Thoracic aorta (tissue), 2 donors: ENCODE measurements around the gene ATP13A3. TPM values are rescaled to one million over a fixed set of nuclear protein-coding genes. Genes with fewer than 3 reads are reported as not detected.

Experiments
- ATAC-seq: fragments of 150-250 bp; one replicate; pipeline ENCODE4 v1.8.0; 2017; ENCODE audit warnings: low read depth; ENCODE audit not compliant: insufficient number of reproducible peaks, low FRiP score
- DNase-seq: peaks from one replicate; pipeline ENCODE4 v3.0.0-alpha.2; 2020; ENCODE audit warnings: low spot score
- H3K27ac ChIP-seq, 2 donors: fragments of 200-600 bp; sonication (generic); 1 replicate in 1 of 2; 2 replicates in 1 of 2; pipeline ENCODE4 v1.5.1; 2016; ENCODE audit warnings: mild to moderate bottlenecking in 2 of 2, moderate library complexity in 2 of 2
- H3K27me3 ChIP-seq: fragments of 200-600 bp; sonication (generic); replicated peaks from 2 replicates; pipeline ENCODE4 v1.6.0; 2016; ENCODE audit warnings: mild to moderate bottlenecking; ENCODE audit not compliant: insufficient read depth
- H3K36me3 ChIP-seq: fragments of 200-600 bp; sonication (generic); one replicate; pipeline ENCODE4 v1.5.1; 2016
- H3K4me1 ChIP-seq, 2 donors: fragments of 200-600 bp; sonication (generic); 1 replicate in 1 of 2; 2 replicates in 1 of 2; pipeline versions ENCODE4 v1.5.1 to v1.6.0; 2016; ENCODE audit warnings: low read depth in 2 of 2, mild to moderate bottlenecking in 1 of 2; ENCODE audit not compliant: control insufficient read depth in 1 of 2
- H3K4me3 ChIP-seq: fragments of 200-600 bp; sonication (generic); 2 replicates; pipeline ENCODE4 v1.5.1; 2016; ENCODE audit warnings: mild to moderate bottlenecking
- H3K9me3 ChIP-seq: fragments of 200-600 bp; sonication (generic); 2 replicates; pipeline ENCODE4 v1.5.1; 2016
- total RNA-seq, 2 donors: library from RNA; depleted of rRNA; stranded (reverse); fragments of >200 nt; gene quantifications; one replicate each; pipeline versions ENCODE4 v1.1.0 to v1.2.3, GENCODE V29; 2016
- TF ChIP-seq, protein P1 (sequence below): fragments of 200-600 bp; sonication (generic); IDR thresholded peaks from one replicate; pipeline ENCODE4 v1.5.1; 2019; ENCODE audit warnings: antibody characterized with exemption

Gene ATP13A3
- total RNA-seq, 2 donors from 2014 or later = 188 to 361 TPM

- H3K27me3 ChIP-seq = no peaks in the 10 kb centered on the region
- H3K4me3 ChIP-seq = no peak overlapping the region
- no peaks in the 10 kb centered on the region for H3K9me3 ChIP-seq
- ATAC-seq (no peak), DNase-seq (no peak)
- TF ChIP-seq, protein P1, sequence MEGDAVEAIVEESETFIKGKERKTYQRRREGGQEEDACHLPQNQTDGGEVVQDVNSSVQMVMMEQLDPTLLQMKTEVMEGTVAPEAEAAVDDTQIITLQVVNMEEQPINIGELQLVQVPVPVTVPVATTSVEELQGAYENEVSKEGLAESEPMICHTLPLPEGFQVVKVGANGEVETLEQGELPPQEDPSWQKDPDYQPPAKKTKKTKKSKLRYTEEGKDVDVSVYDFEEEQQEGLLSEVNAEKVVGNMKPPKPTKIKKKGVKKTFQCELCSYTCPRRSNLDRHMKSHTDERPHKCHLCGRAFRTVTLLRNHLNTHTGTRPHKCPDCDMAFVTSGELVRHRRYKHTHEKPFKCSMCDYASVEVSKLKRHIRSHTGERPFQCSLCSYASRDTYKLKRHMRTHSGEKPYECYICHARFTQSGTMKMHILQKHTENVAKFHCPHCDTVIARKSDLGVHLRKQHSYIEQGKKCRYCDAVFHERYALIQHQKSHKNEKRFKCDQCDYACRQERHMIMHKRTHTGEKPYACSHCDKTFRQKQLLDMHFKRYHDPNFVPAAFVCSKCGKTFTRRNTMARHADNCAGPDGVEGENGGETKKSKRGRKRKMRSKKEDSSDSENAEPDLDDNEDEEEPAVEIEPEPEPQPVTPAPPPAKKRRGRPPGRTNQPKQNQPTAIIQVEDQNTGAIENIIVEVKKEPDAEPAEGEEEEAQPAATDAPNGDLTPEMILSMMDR = no peak
- no peaks in the 10 kb centered on the region for H3K4me1 ChIP-seq
- no peak overlapping the region for H3K27ac ChIP-seq
- no peaks in the 10 kb centered on the region for H3K36me3 ChIP-seq
Observed at GRCh38 chr3:194384156-194384555, 102.6 kb downstream of the ATP13A3 start.

GRCh38 chr3:194383276-194383940 is 103.4 kb downstream of the ATP13A3 start:
- no peak overlapping the region for H3K4me3 ChIP-seq
- no peaks in the 10 kb centered on the region for H3K4me1 ChIP-seq
- no peaks in the 10 kb centered on the region for H3K9me3 ChIP-seq
- TF ChIP-seq, protein P1 = no peak
- DNase-seq = no peak
- no peak overlapping the region for H3K27ac ChIP-seq
- ATAC-seq = no peak
- H3K36me3 ChIP-seq = no peaks in the 10 kb centered on the region
- no peaks in the 10 kb centered on the region for H3K27me3 ChIP-seq

DNA sequence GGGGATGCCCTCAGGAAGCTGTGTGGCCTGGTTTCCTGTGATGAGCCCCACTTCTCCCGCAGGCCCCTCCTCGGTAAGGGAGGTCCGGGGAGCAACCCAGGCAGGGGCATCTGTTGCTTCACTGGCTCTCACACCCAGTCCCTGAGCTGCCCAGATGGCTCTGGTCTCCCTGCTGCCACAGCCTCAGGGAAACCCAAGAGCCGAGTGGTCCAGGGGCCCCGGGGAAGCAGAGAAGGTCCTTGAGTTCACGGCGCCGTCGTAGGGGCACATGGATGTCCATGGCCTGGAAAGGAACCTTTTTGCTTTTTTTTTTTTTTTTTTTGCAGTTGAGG is 103.9 kb downstream of the ATP13A3 start:
- TF ChIP-seq, protein P1 = no peak
- Histone ChIP-seq H3K27me3 (no peaks in the 10 kb centered on the region), H3K27ac (no peak overlapping the region), H3K4me3 (no peak overlapping the region), H3K4me1 (no peaks in the 10 kb centered on the region), H3K36me3 (no peaks in the 10 kb centered on the region), H3K9me3 (no peaks in the 10 kb centered on the region)
- no peak for ATAC-seq
- no peak for DNase-seq

GRCh38 chr3:194382196-194382891 is 104.5 kb downstream of the ATP13A3 start:
- TF ChIP-seq, protein P1 = no peak

GRCh38 chr3:194381460-194381875 is 105.3 kb downstream of the ATP13A3 start:
- no peaks in the 10 kb centered on the region for H3K9me3 ChIP-seq
- no peak overlapping the region for H3K27ac ChIP-seq
- TF ChIP-seq, protein P1 = no peak
- no peaks in the 10 kb centered on the region for H3K4me1 ChIP-seq
- DNase-seq (no peak), ATAC-seq (no peak)
- no peak overlapping the region for H3K4me3 ChIP-seq
- no peaks in the 10 kb centered on the region for H3K27me3 ChIP-seq
- H3K36me3 ChIP-seq = no peaks in the 10 kb centered on the region

More at GRCh38 chr3:194382196-194382891, 104.5 kb downstream of the ATP13A3 start:
- H3K27ac ChIP-seq = no peak overlapping the region
- no peaks in the 10 kb centered on the region for H3K27me3 ChIP-seq
- ATAC-seq = no peak
- no peak overlapping the region for H3K4me3 ChIP-seq
- no peaks in the 10 kb centered on the region for H3K9me3 ChIP-seq
- no peaks in the 10 kb centered on the region for H3K4me1 ChIP-seq
- H3K36me3 ChIP-seq = no peaks in the 10 kb centered on the region
- DNase-seq = no peak
